Fibroblast of pulmonary artery (primary cell): ENCODE measurements around the gene CYP4F11.
"Not testable (repeated sequence)": the region's sequence is repeated elsewhere in the genome, so short reads cannot be mapped to it uniquely, and the experiment has no call there.

ENCODE experiments used
- DNase-seq: peaks from one replicate; pipeline ENCODE4 v3.0.0-alpha.2; 2010; ENCODE audit warnings: low read depth
- H3K4me3 ChIP-seq: replicated peaks from 2 replicates; pipeline ENCODE4 v1.5.1; 2011; ENCODE audit warnings: low read depth, mild to moderate bottlenecking, control low read depth, low read length, moderate library complexity
- CTCF ChIP-seq: IDR thresholded peaks from 2 replicates; pipeline ENCODE4 v1.5.1; 2011; ENCODE audit warnings: mild to moderate bottlenecking, control low read depth, low read length, inconsistent platforms; ENCODE audit errors: missing control alignments

The CYP4F11 gene

GRCh38 chr19:15944401-15944800 is 10.1 kb upstream of the CYP4F11 start:
- TF ChIP-seq CTCF, result no peak
- no peak for DNase-seq
- H3K4me3 ChIP-seq, result no peak overlapping the region

GRCh38 chr19:15937771-15938170 is 3.4 kb upstream of the CYP4F11 start:
- TF ChIP-seq CTCF, result no peak
- no peak for DNase-seq
- no peak overlapping the region for H3K4me3 ChIP-seq

GRCh38 chr19:15936950-15937349 is 2.6 kb upstream of the CYP4F11 start:
- DNase-seq, result no peak
- H3K4me3 ChIP-seq, result no peak overlapping the region
- no peak for TF ChIP-seq CTCF

- no peak for DNase-seq
- no peak overlapping the region for H3K4me3 ChIP-seq
- no peak for TF ChIP-seq CTCF
These were observed 1.8 kb upstream of the CYP4F11 start for GRCh38 chr19:15936173-15936572.

- no peak overlapping the region for H3K4me3 ChIP-seq
- DNase-seq, result no peak
- TF ChIP-seq CTCF, result no peak
These were observed 906 bp upstream of the CYP4F11 start for GRCh38 chr19:15935167-15935702.

- not testable (repeated sequence) for DNase-seq
These were observed 483 bp downstream of the CYP4F11 start for GRCh38 chr19:15933761-15934331.

GRCh38 chr19:15928321-15928720 is 6.0 kb downstream of the CYP4F11 start:
- no peak overlapping the region for H3K4me3 ChIP-seq
- no peak for TF ChIP-seq CTCF
- DNase-seq, result no peak

More at GRCh38 chr19:15933761-15934331, 483 bp downstream of the CYP4F11 start:
- not testable (repeated sequence) for H3K4me3 ChIP-seq
